NCI-H510A treated with DMSO at 0.1 percent for 48 hours (cell line): ENCODE data around the gene ACSM6.

Source experiments
- DNase-seq: peaks from one replicate; lab custom pipeline; 2025; lab: John Stamatoyannopoulos, UW

The ACSM6 gene

GRCh38 chr10:95246582-95247051 lies 52.6 kb downstream of the ACSM6 start:
- DNase-seq = peak; percentile 35

GRCh38 chr10:95247200-95247880 lies 53.3 kb downstream of the ACSM6 start:
- no peak for DNase-seq

DNA sequence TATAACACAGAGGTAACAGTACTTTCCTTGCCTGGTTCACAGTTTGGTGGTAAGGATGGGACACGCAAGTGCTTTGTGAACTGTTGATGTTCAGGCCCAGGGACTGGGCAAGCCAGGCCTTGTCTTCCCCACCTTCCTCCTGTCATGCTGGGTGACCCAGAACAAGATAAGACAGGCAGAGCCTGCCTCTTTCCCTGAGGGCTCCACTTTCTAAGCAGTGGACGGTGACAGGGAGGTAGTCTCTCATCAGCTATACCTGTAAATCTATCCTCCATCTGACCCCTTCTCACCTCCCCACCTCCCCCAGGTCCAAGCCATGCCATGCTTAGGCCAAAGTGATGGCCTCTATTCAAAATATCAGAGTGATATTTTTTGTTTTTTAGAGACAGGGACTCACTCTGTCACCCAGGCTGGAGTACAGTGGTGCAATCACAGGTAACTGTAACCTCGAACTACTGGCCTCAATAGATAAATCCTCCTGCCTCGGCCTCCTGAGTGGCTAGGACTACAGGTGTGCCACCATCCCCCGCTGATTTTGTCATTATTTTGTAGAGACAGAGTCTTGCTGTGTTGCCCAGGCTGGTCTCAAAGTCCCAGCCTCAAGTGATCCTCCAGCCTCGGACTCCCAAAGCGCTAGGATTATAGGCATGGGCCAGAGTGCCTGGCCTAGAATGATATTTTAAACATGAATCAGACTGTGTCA lies 54.0 kb downstream of the ACSM6 start:
- DNase-seq = no peak

DNA sequence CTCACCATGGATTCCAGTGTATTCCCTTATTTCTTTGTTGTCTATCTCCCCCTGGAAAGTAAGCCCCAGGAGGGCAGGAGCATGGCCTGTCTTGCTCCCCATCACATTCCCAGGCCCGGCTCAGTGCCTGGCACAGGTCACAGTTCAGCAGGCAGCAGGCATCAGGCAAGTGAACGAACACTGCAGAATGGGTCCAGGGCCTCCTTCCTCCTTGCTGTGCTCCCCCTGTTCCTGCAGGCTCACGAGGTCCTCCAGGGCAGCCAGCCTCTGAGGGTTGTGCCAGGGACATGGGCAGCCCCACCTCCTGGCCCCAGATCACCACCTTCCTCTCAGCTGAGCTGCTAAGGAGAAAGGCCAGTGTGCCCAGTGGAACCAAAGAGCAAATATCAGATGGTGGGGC lies 55.0 kb downstream of the ACSM6 start:
- no peak for DNase-seq

DNA sequence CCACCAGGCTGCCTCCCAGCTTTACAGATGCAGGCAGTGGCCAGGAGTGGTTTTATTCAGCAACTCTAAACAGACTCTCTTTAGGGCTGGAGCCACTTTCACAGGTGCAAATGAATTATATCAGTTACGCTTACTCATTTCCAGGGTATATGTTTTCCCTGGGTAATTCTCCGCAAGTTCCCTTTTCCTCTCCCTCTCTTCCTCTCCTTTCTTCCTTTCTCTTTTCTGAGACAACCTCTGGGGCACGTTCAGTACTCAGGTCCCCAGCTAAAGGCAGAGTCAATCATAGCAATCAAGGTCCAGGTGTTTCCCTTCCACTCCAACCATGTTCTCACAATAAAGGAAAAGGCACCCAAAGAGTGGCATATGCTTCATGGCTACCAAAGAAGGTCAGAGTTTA lies 55.4 kb downstream of the ACSM6 start:
- no peak for DNase-seq

DNA sequence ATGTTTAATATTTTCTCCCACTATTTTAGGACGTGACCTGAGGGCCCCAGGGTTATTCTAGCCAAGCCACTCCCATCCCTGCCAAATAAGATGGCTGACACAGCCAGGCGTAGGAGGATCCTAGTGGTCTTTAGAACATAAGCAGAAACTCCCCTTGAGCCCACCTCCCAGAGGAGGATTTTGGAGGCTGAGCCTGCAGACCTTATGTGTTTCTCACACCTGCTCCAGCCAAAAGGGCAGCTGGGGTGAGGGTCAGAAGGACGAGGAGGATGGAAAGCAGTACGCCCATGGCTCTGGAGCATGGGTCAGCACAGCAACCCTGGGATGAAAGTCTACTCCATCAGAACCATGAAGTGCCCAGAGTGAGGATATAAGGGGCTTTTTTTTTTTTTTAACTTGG lies 56.8 kb downstream of the ACSM6 start:
- no peak for DNase-seq

- DNase-seq = no peak
Observed at GRCh38 chr10:95253007-95253406, 59.0 kb downstream of the ACSM6 start.

DNA sequence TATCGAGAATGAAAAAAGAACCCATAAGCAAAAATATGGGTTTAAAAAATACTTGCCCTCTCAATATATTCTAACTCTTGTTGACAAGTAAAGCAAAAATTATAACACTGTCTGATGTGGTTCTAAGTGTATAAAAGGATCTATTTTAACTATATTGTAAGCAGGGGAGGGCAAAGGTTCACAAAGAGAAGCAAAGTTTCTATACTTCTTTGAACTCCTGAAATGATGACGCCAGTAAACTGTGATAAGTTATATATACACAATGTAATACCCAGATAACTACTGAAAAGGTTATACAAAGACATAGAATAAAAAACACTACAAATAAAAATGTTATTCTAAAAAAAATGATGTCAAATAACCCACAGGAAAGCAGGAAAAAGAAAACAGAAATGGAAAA lies 59.6 kb downstream of the ACSM6 start:
- DNase-seq = no peak

DNA sequence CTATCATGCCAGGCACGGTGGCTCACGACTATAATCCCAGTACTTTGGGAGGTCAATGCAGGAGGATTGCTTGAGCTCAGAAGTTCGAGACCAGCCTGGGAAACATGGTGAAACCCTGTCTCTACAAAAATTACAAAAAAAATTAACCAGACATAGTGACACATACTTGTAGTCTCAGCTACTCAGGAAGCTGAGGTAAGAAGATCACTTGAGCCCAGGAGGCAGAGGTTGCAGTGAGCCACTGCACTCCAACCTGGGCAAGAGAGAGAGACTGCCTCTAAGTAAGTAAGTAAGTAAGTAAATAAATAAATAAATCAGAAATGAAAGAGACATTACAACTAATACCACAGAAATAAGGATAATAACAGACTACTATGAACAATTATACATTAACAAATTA lies 60.6 kb downstream of the ACSM6 start:
- no peak for DNase-seq

DNA sequence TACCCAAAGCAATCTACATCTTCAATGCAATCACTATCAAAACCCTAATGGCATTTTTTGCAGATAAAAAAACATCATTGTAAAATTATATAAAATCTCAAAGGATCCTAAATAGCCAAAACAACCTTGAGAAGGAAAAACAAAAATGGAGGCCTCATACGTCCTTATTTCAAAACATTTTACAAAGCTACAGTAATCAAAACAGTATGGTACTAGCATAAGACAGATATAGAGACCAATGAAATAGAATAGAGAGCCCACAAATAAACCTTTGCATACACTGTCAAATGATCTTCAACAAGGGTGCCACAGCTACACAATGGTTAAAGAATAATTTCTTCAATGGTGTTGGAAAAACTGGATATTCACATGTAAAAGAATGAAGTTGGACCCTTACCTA lies 62.2 kb downstream of the ACSM6 start:
- DNase-seq = no peak

DNA sequence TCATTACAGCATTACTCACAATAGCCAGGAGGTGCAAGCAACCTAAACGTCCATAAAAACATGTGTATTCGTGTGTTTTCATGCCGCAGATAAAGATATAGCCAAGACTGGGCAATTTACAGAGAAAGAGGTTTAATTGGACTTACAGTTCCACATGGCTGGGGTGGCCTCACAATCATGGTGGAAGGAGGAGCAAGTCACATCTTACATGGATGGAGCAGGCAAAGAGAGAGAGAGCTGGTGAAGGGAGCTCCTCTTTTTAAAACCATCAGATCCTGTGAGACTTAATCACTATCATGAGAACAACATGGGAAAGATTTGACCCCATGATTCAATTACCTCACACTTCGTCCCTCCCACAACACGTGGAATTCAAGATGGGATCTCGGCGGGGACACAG lies 63.8 kb downstream of the ACSM6 start:
- DNase-seq = no peak

DNA sequence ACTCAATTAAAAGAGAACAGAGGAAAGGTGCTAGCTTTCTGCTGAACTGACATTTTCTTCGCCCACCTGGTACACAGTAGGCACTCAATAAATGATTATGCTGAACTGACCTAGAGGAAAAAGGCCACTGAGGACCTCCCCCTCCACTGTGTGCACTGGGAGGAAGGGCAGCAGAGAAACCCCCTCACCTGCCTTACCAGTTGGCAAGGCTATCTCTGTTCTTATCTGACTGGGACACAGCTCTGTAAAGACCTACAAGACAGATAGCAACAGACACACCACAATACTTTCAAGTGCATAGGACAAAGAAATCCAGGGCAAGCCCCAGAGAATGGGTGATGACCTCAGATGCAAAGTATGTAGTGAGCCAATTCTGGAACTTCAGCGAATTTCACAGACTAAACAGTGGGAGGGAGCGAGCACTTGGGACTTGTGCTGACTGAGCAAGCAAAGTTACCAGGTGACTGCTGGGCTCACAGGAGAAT lies 66.4 kb downstream of the ACSM6 start:
- DNase-seq = no peak

DNA sequence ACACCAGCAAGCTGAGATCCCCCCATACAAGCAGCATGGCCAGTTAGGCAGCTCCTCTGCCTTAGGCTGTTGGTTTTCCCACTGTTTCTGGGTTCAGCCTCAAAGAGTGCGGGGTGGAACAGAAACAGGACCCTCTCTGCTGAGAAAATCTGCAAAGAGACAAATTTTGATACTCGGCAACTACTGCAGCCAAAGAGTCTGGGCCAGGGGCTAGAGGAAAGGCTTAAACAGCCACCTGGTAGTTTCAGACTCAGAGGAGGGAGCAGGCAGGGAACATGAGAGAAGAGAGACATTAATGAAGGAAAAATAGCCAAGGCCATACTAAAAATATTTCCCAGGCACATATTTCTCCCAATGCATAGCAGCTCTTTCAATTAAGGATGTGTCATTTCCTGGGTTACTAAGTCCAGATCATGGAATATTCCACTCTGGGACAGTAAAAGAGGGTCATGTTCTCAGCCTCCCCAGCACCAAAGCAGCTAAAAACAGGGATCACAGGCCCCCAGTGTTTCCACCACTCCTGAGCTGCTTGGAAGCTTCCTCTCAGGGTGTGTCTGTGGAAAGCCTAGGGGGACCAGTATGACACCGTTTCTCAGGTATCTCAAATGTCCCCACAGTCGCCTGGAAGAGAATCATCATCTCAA lies 67.0 kb downstream of the ACSM6 start:
- no peak for DNase-seq

DNA sequence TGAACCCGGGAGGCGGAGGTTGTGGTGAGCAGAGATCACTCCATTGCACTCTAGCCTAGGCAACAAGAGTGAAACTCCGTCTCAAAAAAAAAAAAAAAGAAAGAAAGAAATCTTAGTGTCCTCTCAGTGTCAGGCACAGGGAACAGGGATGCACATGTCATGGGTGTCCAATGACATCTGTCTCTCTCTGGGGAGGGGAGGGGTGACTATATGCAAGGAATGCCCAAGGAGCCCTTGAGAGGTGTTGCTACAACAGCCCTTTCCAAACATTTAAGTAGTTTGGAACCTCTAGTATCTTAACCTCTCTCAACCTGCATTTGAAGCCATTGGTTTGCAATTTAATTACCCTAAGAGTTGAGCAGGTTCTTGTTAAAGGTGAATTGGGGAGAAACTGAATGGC lies 67.9 kb downstream of the ACSM6 start:
- no peak for DNase-seq

DNA sequence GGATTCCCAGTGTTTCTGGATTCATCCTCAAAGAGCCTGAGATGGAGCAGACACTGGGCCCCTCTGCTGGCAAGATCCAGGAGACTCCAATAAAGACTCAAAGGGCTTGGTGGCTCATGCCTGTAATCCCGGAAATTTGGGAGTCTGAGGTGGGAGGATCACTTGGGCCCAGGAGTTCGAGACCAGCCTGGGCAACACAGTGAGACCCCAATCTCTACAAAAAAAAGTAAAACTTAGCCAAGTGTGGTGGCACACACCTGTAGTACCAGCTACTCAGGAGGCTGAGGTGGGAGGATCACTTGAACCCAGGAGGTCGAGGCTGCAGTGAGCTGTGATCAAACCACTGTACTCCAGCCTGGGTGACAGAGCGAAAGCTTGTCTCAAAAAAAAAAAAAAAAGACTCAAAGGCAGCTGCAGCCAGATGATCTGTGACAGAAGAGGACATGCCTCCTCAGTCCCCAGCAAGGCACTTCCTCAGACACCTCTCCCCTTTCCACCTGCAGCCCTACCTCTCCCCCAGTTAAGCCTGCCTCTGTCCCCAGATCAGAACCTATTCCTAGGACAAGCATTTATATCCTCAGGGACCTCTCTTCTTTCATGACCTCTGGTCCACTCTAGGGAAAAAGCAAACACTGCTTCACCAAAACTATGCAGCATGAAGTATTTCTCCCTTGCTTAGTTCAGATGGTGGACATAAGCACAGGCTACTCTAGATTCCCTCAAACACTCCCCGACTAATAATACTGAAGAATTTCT lies 68.9 kb downstream of the ACSM6 start:
- no peak for DNase-seq

DNA sequence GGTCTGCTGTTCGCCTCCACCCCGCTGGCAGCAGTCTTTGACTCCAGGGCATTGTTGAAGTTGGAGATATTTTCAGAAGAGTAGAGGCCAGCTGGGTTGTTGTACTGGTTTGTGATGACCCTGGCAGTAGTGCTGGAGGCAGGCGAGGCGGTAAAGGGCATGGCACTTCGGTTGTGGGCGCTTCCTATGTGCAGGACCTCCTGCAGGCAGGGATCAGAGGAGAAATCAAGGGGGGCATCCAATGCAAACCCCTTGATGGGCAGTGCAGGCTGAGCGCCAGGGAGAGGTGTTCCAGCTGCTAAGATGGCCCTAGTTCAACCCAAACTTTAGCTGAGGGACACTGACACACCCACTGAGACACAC lies 69.8 kb downstream of the ACSM6 start:
- no peak for DNase-seq

DNA sequence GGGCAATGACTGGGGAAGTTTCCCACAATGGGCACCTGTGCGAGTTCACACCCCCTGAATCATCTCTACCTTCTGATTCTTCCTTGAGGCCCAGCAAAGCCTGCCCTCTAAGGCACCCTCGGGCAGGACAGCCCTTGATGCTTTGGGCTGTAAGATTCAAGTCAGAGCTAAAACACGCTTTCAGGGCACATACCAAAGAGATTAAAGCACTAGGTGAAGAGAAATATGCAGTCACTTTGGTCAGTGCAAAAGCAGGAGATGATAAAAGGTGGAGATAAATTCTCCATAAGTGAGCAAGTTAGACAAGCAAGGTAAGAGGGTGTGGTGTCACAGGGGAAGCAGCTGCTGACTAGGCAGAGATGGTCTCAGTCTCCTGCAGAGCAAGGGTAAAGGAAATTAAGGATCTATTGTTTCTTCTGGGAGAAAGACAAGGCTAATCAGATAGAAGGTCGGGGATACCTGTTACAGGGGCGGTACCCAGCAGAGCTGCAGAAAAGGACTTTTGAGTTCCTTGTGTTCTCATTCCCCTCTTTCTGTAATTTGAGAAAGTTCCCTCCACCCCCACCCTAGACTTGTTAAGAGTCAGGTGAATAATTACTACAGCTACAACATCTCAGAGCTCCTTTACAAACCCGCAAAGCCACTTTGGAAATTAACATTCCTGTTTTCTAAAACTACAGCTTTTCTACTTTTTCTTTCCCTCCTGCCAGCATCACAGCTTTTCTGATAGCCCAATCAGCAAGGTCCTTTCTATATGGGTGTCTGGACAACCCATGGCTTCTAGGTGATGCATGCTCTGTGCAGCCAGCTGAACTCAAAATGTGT lies 70.4 kb downstream of the ACSM6 start:
- DNase-seq = peak; percentile 51

DNA sequence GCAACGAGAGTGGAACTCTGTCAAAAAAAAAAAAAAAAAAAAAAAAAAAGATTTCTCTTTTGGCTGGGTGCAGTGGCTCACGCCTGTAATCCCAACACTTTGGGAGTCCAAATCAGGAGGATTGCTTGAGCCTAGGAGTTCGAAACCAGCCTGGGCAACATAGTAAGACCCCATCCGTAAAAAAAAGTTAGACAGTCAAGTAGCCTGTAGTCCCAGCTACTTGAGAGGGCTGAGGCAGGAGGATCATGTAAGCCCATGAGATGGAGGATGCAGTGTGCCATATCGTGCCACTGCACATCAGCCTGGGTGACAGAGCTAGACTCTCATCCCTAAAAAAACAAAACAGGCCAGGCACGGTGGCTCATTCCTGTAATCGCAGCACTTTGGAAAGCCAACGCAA lies 71.5 kb downstream of the ACSM6 start:
- no peak for DNase-seq

GRCh38 chr10:95266674-95267095 lies 72.6 kb downstream of the ACSM6 start:
- DNase-seq = no peak

DNA sequence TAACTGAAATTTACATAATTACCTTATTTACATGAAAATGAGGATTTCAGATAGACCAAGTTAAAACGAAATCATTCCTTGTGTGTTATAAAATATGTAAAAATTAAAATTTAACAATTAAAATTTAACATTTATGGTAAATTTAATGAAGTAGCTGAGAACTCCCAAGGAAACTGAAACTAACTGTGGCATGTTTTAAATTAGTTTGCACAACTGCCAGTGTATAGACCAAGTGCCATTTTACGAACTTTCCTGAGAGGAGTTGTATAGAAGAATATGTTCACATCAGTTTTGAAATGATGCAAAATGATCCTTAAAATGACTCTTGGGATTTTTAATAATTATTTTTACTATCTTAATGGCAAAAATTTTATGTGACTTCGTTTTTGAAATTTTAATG lies 73.2 kb downstream of the ACSM6 start:
- DNase-seq = no peak

- no peak for DNase-seq
Observed at GRCh38 chr10:95268438-95268837, 74.4 kb downstream of the ACSM6 start.
